GM19035 (cell line): ENCODE measurements around the gene OCSTAMP.
A peak's percentile ranks its signal among the peaks of the same experiment; 100 is the strongest.

ENCODE experiments used
- ATAC-seq: cut with Tn5 transposase; IDR thresholded peaks from one replicate; pipeline ENCODE4 v1.9.1; 2021; ENCODE audit not compliant: unreplicated experiment

Gene OCSTAMP

DNA sequence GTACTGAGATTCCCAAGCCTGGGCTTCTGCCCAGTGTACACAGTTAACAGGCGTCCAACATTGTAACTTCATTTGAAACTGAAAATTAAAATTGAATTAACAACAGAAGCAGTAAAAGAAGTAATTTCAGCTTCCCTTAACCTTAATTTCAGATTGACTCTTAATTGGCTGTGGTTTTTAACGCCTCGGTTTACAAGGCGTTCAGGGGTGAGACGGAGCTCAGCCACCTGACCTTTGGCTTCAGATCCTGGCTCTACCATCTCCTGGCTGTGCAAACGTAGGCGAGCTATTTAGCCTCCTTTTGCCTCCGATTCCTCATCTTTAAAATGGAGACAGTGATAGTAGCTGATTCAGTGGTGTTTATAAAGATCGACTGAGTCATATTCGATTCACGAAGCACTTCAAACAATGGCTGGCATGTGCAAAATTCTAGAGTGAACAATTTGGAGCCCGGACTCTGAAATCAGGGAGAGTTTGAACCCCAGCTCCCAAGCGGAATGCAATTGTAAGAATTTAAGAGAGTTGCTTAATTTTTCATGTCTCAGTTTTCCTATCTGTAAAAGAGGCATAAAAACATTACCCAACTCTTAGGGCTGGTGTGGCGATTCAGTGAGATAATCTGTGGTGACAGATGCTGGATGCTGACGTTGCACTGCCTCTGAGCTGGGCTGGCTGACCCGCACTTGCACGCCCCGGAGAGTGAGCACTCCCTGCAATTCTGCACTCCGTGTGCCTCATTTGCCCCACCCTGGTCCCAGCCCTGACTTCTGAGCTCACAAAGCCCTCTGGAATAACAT, 23.5 kb upstream of the OCSTAMP start:
- ATAC-seq, result no peak

DNA sequence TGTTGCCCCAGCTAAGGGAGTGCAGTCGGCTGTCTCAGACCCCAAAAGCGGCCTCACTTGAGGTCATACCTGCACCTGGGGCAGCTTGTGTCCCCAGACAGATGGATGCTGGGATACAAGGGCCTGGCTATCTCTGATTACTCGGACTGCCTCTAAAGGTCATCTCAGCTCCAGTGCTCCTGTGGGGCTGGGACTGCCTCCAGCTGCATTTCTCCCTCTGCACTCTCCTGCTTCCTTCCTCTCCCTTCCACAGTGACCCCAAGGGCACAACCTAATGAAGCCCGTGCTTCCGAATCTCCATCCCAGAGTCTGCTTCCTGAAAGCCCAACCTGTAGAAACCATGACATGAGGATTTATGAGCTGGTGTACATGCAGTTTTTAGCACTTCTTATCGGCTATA, 22.8 kb upstream of the OCSTAMP start:
- ATAC-seq, result no peak

DNA sequence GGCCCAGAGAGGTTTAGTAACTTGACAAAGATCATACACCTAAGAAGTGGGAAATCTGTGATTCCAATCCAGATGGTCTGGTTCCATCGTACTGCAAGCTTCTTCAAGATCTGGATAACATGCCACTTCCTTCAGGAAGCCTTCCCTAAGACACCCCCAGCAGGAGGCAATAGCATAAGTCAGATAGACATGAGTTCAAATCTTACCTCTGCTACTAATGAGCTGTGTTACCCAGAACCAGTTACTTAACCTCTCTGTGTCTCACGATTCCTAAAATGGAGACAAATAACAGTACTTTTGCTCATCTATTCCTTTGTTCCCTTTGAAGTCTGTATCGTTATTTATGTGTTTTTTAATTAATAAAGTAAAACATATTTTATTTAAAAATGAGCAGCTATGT, 22.3 kb upstream of the OCSTAMP start:
- no peak for ATAC-seq

DNA sequence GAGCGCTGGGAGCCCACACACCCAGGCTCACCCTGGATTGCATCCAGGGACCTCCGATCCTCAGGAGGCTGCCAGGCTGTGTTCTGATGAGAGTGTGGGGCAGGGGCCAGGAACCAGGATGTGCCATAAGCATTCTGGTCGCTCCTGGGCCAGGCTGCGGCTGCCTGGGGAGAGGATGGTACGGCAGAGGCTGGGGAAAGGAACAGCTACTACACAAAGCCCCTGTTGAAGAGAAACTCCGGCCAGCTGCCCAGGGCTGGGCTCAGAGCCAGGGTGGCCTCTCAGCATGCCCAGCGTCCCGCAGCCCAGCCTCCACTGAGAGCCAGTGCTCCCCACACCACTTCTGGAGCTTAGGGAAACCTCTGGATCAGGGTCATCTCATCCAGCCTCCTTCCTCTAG, 21.7 kb upstream of the OCSTAMP start:
- no peak for ATAC-seq

- no peak for ATAC-seq
These were observed 21.0 kb upstream of the OCSTAMP start for GRCh38 chr20:46571418-46571817.

DNA sequence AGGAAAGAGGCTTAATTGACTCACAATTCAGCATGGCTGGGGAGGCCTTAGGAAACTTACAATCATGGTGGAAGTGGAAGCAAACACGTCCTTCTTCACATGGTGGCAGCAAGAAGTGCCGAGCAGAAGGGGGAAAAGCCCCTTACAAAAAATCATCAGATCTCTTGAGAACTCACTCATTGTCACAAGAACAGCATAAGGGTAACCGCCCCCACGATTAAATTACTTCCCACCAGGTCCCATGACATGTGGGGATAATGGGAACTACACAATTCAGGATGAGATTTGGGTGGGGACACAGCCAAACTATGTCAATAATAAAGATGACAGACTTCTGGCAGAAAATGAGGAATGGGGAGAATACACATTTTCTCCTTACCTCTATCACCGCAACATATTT, 20.5 kb upstream of the OCSTAMP start:
- ATAC-seq, result no peak

GRCh38 chr20:46569961-46570360, 19.5 kb upstream of the OCSTAMP start:
- no peak for ATAC-seq

- ATAC-seq, result no peak
These were observed 18.2 kb upstream of the OCSTAMP start for GRCh38 chr20:46568570-46569129.

DNA sequence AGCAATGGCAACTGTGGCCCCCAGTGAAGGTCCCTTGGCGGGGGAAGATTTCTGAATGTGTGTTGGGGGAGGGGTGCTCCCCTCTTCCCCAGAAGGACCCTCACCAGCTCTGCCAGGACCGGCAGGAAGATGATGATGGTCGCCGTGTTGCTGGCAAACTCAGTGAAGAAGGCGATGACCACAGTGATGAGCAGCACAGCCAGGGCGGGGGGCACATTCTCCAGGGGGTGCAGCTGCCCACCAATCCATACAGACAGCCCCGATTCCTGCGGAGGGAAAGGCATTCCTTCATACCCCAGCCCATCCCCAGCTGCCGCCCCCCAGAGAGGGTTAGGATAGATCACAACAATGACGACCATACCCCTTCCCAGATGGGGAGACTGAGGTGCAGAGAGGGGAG, 15.7 kb upstream of the OCSTAMP start:
- ATAC-seq, result no peak

DNA sequence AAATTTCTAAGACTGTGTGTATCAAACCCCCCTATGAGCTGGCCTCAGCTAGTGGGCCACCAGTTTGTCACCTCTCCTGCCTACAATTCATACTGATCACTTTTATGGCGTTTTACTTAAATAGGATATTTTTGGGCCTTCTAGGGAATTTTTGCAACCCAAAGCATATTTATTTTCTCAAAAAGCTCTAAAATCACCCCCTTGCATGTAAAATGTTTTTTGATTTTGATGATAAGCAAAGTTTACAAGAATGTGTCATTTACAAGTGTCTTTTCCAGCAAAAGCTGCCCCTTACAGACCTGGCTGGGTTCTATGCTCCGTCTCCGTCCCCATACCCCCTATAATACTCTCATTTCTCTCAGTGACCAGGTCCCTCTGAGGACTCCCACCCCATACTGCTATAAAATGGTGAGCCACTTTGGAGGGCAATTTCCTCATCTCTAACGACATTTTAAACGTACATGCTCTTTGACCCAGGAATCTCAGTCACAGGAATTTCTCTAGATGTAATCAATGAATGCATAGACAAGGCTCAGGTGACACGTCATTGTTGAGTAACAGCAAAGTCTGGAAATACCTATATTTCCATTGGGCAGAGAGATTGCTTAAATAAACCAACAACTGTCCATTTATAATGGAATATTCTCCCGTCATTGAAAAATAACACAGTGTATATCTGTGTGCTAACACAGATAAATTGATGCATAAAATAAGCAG, 13.9 kb upstream of the OCSTAMP start:
- no peak for ATAC-seq

DNA sequence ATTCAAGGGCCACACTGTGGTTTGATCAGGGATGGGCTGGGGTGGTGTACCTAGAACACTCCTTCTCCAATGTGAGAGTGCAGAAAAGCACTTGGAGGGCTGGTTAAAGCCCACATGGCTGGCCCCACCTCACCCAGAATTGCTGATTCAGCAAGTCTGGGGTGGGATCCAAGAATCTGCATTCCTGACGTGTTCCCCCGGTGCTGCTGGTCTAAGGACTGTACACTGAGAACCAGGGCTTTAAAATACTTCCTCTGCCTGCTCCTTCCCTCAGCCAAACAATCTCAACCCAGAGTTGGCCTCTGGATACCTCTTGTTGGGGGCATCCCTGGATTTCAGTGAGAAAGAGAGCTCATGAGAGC, 13.4 kb upstream of the OCSTAMP start:
- ATAC-seq, result no peak

DNA sequence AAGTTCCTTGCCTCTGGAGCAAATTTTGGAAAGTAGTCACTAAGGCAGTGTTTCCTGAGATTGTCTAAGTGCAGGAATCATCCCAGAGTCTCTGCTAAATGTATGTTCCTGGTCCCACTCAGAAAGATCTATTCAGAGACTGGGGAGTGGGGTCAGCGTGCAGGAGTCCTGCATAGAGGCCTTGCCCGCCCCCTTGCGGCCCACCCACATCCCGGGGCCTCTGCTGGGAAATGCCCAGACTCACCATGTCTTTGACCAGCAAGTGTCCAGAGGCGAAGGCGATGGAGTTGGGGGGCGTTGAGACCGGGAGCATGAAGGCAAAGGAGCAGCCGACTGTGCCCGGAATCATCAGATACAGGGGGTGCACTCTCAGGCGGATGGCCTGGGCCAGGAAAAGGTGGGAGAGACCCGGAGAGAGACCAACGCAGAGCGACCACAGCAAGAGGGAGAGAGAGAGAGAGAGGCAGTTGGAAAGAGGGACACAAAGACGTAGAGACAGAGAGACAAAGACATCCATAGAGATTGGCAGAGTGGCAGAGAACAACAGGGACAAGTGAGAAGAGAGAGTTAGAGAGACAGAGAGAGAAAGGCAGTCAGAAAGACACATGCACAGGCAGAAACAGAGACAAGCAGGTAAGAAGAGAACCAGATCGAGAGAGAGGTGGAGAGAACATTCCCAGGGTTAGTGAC, 12.9 kb upstream of the OCSTAMP start:
- ATAC-seq, result no peak

GRCh38 chr20:46562373-46563169, 12.1 kb upstream of the OCSTAMP start:
- peak; percentile 52 for ATAC-seq

DNA sequence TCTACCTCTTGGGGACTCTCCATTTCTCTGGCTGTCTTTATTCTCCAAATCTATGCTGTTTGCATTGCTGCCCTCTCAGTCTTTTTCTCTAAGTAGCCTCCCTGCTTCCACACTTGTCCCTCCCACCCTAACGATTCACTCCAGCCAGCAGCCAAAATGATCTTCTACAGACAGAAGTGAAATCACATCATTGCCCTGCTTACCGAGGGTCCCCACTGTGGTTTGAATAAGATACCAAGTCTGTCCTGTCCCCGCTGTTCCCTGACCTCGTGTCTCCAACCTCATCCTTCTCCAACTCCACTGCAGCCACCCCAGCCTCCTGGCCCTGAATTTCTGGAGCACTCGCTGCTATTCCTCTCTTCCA, 11.5 kb upstream of the OCSTAMP start:
- no peak for ATAC-seq

DNA sequence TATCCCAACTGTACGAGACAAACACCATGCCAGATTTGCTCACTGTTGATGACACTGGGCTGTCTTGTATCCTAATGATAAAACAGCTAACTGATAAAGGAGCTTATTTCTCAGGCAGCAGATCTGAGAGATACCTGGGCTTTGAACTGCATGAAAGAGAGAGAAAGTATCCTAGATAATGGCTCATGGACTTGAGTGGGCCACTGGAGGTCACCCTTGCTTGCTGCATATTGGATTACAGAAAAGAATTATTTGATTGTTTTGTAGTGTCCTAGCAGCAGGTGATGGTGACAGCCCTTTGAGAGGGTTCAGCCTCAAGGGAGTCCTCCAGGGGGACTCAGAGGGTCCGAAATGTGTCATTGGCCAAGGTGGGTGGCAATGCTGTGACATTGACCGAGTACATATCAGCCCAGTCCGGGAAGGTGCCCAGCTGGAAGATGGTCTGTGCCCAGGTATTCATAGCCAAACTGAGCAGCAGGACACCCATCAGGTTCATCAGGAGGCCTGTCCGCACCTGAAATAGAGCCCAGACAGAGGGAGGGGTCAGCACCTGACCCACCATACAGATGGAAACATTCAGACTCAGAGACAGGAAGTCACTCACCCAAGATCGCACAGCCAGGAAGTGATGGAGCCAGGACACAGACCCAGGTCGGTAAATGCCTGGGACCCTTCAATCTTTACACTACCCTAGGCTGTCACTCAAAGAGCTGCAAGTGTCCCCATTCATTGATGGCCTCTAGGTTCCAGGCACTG, 9.4 kb upstream of the OCSTAMP start:
- ATAC-seq, result no peak

GRCh38 chr20:46559001-46559400, 8.5 kb upstream of the OCSTAMP start:
- ATAC-seq, result no peak

DNA sequence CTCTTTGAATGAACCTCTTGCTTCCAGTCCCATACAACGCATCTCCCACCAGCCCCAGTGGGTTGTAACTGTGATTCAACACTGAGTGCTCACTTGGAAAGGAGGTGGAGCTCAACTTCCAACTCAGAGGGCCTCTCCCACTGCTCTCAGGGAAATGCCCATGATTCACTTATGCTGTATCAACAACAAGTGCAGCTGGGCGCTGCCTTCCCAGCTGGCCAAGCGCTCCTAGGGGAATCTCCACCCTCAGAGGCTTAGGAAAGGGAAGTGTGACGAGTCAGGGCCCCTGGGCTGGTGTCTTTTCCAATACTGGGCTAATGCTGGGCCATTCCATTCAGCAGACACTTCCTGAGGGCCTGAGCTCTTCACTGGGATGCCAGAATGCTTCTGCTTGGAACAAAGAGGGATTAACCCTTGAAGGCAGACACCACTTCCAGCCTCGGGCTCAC, 8.1 kb upstream of the OCSTAMP start:
- ATAC-seq, result no peak

- no peak for ATAC-seq
These were observed 6.9 kb upstream of the OCSTAMP start for GRCh38 chr20:46557231-46557956.

DNA sequence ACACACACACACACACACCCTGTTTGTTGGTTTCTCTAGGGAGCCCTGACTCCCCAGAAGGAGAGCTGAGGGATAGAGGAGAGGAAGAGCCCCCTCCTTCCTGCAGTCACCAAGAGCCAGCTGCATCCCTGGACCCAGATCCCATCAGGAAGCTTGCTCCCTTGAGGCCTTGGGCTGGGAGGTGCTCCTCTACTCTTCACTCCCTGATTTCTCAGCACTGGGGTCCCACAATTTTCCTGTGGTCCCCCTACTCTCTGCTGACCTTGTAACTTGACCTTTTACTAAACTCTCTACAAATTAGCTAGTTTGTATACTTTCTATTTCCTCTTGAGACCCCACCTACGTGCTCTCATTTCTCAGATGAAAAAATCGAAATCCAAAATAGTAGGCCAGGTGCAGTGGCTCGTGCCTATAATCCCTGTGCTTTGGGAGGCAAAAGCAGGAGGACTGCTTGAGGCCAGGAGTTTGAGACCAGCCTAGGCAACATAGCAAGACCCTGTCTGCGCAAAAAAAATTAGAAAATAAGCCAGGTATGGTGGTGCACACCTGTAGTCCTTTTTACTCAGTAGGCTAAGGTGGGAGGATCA, 5.0 kb upstream of the OCSTAMP start:
- no peak for ATAC-seq
